ENCODE results near the gene NSMCE1.
"Not testable (repeated sequence)": the region's sequence is repeated elsewhere in the genome, so short reads cannot be mapped to it uniquely, and the experiment has no call there.

The NSMCE1 gene

GRCh38 chr16:27205423-27206065, 63.0 kb downstream of the NSMCE1 start:
- no peak overlapping the region for H3K4me3 ChIP-seq (ENCODE audit: low read depth, low read length)

GRCh38 chr16:27204312-27204915, 64.2 kb downstream of the NSMCE1 start:
- no peak for TF ChIP-seq CTCF (IDR thresholded peaks at IDR 0.05; ENCODE audit: borderline replicate concordance, insufficient read depth, low read depth, low read length)
- peak overlapping the region; percentile 59 for H3K4me3 ChIP-seq (ENCODE audit: low read depth, low read length)

More at GRCh38 chr16:27205423-27206065, 63.0 kb downstream of the NSMCE1 start:
- no peak for TF ChIP-seq CTCF (IDR thresholded peaks at IDR 0.05; ENCODE audit: borderline replicate concordance, insufficient read depth, low read depth, low read length)

DNA sequence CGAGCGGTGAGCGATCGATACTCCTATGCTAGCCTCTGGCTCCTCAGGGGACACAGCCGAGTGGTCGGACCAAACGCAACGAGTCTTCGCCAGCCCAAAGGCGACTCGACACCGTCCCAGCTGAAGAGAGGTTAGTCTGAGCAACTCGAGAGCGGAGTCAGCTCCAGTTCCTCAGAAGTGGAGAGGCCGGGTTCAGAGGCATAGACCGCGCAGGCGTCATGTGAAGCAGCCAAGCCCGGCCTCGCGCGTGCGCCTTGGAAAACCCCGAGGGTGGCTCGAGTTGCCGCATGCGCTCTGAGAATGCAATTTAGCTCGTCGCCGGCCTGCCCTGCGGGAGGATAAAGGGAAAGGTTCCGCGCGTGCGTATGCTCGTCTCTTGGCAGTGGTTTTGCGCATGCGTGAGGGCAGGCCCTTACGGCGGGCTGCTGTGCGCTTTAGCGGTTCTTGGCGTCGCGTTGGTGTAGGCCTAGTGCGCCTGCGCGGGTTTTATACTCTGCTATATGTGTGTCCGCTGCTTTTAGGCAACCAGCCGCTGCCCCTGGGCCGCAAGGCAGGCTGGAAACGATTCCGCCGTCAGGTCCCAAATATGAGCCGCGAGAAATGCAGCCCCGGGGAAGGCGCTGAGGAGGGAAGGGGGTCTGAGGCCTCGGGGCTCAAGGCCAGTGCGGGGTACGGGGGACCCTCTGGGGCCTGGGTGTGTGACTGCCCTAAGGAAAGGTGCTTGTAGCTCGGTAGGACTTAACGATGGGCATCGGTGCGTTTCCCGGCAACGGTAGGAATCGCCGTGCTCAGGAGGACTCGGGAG, 64.9 kb downstream of the NSMCE1 start, which contains the start of gene KDM8:
KDM8 (plus strand) TSS at position 20 of the 805 bp plus-strand sequence. CDS start 6,598 bp downstream, outside the sequence.
- peak within 1 kb of the TSS; percentile 59 for H3K4me3 ChIP-seq (ENCODE audit: low read depth, low read length)
- no peak for TF ChIP-seq CTCF (IDR thresholded peaks at IDR 0.05; ENCODE audit: borderline replicate concordance, insufficient read depth, low read depth, low read length)

DNA sequence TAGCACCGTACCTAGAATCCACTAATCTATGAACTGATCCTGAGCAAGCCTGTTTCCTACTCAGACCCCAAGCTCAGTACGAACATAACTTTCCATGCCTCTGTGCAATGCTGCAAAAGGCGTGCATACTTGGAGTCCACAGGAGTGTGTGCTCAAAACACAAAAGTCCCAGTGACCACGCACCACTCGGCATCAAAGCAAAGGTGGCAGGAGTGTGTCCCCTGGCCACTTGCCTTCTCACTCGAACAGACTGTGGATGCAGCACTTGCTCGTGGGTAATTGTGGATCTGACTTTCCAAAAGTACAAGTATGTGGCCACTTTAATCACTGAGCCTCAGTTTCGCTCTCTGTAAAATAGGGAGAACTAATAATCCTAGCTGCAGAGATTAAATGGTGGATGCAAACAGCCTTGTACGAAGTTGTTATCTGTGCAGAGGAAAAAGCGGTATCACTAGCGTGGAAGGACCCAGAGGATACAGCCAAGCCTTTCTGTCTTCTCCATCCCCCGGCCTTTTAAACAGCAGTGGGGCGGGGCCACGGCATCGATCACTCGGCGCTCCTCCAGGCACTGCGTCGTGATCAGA, 65.6 kb downstream of the NSMCE1 start:
- no peak for TF ChIP-seq CTCF (IDR thresholded peaks at IDR 0.05; ENCODE audit: borderline replicate concordance, insufficient read depth, low read depth, low read length)
- H3K4me3 ChIP-seq (ENCODE audit: low read depth, low read length) = peak overlapping the region; percentile 56

DNA sequence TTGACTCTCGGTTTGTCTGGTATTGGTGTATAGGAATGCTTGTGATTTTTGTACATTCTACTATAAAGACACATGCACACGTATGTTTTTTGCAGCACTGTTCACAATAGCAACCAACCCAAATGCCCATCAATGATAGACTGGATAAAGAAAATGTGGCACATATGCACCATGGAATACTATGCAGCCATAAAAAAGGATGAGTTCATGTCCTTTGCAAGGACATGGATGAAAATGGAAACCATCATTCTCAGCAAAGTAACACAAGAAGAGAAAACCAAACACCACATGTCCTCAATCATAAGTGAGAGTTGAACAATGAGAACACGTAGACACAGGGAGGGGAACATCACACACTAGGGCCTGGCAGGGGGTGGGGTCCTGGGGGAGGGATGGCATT, 67.7 kb downstream of the NSMCE1 start:
- not testable (repeated sequence) for H3K4me3 ChIP-seq (ENCODE audit: low read depth, low read length)

GRCh38 chr16:27199736-27200135, 68.8 kb downstream of the NSMCE1 start:
- no peak overlapping the region for H3K4me3 ChIP-seq (ENCODE audit: low read depth, low read length)
- TF ChIP-seq CTCF (IDR thresholded peaks at IDR 0.05; ENCODE audit: borderline replicate concordance, insufficient read depth, low read depth, low read length) = no peak

- TF ChIP-seq CTCF (IDR thresholded peaks at IDR 0.05; ENCODE audit: borderline replicate concordance, insufficient read depth, low read depth, low read length) = no peak
- H3K4me3 ChIP-seq (ENCODE audit: low read depth, low read length) = no peak overlapping the region
Observed at GRCh38 chr16:27199235-27199586, 69.4 kb downstream of the NSMCE1 start.

All from GM12875 (cell line).